SHP77 (cell line): ENCODE results near the gene GRIA1.

ENCODE experiments used
- DNase-seq, 2 experiments: peaks; one replicate each; lab custom pipeline; 2025; lab: John Stamatoyannopoulos, UW

GRIA1 gene

GRCh38 chr5:153490118-153491037 is at the start of gene GRIA1:
GRIA1 (plus strand) TSS chr5:153490670.
- no peak for DNase-seq

- DNase-seq: peak; percentile 71 to 79
Observed at GRCh38 chr5:153445875-153446579, 44.4 kb upstream of the GRIA1 start.

DNA sequence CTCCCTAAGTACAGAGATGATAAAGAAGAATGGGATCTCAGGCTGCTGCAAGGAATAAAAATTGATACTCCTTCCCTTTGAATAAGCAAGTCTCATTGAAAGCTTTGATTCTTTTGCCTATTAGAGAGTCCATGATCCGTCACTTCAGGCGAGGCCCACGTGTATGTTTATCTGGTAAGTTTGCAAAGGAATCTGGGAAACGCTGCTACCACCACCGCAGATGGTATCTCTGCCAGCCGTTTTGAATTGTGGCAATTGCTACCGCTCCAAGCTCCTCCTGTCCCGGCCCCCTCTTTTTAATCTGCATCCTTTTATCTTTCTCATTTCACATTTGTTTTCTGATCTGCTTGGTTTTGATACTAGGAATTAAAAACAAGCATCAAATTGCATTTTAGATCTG is 42.9 kb upstream of the GRIA1 start:
- no peak for DNase-seq

DNA sequence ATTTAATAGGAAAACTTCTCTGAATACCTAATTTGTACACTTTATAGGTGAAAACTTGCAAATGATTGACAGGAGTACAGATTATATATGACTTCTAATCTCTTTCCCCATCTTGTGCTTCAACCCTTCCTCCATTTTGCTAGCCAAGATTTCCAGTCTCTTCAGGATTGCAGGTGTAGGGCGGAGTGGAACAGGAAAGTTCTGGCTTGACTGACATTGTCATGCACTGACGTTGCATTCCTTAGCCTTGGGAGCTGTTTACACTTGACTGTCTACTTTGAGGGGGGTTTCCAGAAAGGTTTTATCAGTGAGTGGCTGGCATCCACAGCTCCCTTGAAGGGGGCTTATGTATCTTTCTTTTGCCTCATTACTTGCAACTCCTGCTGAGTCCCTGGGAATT is 34.1 kb upstream of the GRIA1 start:
- no peak for DNase-seq

DNA sequence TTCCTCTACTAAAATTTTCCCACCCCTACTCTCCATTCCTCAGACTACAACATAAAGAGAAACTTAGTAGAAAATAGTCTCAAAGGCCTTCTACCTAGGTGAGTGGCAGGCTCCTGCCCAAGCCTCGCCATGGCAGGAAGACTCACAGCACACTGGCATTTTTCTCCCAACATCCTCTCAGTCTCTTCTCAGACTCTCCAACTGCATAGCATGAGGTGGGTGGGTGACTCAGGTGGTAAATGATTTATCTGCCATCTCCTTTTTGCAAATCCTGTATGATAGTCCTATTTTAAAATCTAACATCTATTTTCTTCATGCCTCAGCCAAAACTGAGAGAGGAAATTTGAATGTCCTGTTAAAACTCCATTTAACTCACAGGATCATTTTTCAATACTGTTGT is 33.5 kb upstream of the GRIA1 start:
- DNase-seq: no peak

GRCh38 chr5:153458268-153458667 is 32.2 kb upstream of the GRIA1 start:
- no peak for DNase-seq

GRCh38 chr5:153459051-153459743 is 31.3 kb upstream of the GRIA1 start:
- no peak for DNase-seq

DNA sequence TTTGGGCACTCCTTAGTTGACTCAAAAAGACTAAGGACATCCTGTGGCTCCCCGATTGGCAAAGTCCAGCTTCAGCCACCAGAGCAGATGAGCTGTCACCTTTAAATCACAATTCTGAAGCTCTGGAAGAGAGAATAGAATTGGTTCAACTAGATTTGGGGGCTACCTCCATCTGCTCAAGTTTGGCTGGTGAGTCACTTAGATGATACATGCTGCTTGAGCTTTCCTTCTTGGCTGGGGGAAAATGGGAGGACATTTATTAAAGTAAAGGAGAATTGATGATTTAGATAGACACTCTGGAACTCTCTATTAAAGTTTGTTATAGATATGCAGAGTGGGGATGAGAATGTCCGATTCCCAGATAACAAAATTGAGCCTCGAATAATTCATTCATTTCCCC is 30.0 kb upstream of the GRIA1 start:
- no peak for DNase-seq

DNA sequence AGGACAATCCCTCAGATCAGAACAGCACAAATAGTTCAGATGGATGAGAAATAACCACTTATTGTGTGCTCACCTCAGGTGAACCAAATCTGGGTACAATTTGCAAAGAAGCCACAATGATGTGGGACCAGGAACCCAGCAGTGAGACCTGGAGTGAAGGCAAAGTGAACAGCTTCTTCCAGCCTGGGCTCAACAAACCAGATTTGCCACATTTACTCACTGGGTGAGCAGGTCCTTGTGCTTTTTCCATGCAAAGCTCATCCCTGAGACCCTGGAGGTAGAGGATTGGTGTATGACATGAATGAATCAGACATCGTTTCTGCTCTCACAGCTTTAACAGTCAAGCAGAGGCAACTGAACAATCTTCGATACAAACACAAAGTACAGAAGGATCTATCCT is 29.1 kb upstream of the GRIA1 start:
- DNase-seq: no peak

DNA sequence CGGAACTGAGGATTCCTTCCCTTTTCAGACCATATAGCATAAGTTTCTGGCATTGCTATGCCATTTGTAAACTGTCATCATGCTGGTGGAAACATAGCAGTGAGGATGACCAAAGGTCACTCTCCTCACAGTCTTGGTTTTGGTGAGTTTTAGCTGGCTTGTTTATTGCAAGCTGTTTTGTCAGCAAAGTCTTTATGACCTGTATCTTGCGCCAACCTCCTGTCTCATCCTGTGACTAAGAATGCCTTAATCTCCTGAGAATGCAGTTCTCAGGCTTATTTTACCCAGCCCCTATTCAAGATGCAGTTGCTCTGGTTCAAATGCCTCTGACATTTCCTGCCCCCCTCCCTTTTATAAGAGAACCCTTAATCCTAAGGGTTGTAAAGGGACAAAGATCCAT is 26.7 kb upstream of the GRIA1 start:
- DNase-seq: no peak

DNA sequence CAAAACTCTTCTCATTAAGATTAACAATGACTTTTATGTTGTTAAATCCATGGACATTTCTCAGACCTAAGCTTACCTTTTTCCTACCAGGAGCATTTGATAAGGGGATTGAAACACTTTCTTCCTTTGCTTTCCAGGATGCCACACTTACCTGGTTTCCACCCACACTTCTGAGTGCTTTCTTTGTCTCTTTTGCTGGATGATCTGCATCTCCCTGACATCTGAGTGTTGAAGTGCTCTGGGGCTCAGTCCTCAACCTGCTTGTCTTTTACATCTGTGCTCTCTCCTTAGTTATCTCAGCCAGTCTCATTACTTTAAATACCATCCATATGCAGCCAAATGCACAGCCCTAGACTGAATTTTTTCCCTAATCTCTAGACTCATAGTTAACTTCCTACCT is 22.9 kb upstream of the GRIA1 start:
- no peak for DNase-seq

- DNase-seq: no peak
Observed at GRCh38 chr5:153469423-153469822, 21.0 kb upstream of the GRIA1 start.

- DNase-seq: no peak
Observed at GRCh38 chr5:153470736-153471135, 19.7 kb upstream of the GRIA1 start.

DNA sequence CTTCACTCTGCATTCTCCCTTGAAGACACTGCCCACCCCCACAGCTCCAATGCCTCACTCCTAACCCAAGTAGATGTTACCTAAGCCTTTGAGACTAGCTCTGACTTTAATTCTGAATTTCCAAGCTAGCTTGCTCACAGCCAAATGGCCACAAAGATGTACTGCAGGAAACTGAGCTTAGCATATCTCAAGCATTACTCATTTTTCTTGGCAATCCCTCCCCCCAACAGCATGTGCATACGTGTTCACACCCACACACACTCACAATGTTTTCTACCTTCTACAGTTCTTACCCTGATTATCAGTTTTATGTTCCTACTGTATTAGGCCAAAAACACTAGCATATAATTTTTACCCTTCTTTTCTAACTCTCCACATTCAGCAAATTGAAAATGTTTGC is 13.7 kb upstream of the GRIA1 start:
- DNase-seq: no peak

DNA sequence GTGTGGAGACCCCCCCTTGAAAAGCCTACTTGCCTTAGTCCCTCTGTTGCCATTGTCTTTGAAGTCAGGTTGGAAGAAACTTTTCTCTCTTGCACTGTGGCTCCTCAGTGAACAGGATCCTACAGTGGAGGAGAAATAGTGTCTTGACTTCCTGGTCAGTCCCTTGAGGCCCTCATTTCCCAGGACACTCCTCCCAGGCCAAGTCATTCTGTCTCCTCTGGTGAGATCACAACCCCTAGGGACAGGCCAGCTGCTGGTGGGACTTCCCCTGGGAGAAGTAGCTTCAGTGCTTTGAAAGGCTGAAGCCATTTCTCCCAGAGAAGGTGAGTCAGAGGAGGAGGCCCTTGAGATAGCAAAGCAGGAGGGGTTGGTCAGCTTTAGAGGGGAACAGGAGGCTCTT is 10.1 kb upstream of the GRIA1 start:
- no peak for DNase-seq

DNA sequence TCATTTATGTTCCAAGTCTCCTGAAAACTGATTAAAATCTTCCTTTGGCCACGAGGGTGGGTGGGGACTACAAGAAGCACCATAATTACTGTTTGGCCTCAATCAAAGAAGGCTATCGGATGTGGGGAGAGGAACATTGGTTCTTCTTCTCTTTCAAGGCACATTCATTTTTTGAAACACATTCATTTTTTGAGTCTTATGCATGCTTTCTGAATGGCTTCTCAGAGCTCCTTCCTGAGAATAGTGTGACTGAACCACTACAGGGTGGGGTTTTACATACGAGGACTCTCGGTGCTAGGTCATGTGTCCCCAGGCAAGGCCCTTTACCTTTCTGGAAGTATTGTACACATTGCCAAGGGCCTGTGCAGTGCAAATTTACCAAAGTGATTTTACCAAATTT is 7.0 kb upstream of the GRIA1 start:
- no peak for DNase-seq

GRCh38 chr5:153485641-153486040 is 4.8 kb upstream of the GRIA1 start:
- DNase-seq: no peak

GRCh38 chr5:153486771-153487170 is 3.7 kb upstream of the GRIA1 start:
- no peak for DNase-seq

DNA sequence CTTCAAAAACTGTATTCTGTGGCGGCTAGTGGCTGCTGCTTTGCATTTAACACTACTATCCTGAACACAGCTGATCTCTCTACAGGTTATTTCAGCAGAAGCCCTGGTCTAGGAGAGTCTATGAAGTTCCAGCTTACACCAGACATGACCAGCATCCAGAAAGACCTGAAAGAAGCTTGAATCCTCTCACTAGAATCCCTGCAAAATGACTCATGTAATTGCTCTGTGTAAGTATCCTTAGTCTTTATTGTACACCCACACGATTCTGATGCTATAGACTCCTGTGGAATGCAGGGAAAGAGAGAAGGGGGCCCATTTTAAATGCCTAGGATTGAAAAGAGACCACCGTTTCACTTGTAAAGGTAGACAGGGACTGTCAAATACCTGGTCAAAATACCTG is 859 bp upstream of the GRIA1 start:
- DNase-seq: no peak

DNA sequence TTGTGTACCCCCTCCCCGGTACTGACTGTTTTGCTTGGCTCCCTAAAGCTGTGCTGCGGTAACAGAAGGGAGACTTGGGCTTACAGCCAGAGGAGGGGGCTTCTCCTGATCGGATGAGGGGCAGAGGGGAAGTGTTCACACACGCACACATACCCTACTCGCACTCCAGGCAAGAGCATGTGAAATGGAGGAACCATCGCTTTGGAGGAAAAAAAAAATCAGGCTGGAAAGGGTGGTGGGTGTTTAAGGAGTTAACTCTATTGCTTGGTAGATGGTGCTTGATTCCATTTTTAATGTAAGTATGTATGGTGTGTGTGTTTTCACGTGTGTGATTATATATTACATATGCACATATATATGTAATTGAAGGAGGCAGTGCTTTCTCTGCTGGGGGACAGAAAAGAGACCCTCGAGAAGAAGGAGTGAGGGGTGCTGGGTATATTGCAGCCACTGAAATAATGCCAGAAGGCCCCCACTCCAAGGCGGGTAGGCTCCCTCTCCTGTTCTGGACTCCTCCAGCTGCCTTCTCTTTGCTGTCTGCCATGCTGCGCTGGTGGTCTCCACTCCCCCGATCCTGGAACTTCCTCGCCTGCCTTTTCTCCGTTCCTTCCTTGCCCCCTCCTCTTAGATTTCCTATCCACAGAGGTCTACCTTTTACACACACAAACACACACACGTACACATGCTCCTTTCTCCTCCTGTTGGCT is 721 bp downstream of the GRIA1 start:
- no peak for DNase-seq

GRCh38 chr5:153491856-153492255 is 1.4 kb downstream of the GRIA1 start:
- no peak for DNase-seq

DNA sequence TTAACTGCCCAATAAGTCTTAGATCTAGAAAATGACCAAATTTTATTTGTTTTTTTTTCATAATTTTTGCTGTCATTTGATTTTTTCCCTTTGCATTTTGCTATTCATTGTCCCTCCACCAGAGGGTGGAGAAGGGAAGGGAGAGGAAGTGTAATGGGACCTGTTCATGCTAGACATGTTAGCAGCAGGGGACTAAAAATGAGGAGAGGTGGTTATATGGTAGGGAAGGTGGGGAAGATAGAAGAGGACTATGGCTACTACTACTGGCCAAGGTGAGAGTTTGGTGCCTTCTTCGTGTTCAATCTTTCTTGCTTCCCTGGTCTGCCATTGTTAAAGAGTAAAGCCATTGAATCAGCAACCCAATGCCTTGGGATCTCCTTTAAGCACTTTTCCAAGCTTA is 6.4 kb downstream of the GRIA1 start:
- no peak for DNase-seq
